MCF 10A (cell line): ENCODE data around the gene PRPF6. TPM values are rescaled to one million over a fixed set of nuclear protein-coding genes. Genes with fewer than 3 reads are reported as not detected.

Experiments
- BruUV-seq: library from RNA; stranded (reverse); fragments of 400-500 nt; replicated peaks from 2 replicates; lab custom pipeline; 2021; lab: Mats Ljungman, UMichigan
- CTCF ChIA-PET: fragments of 300-600 bp; sonication (Branson Sonifier 250); formaldehyde crosslinking; extraction: SDS; loops from one replicate; lab custom pipeline; 2021; ENCODE audit warnings: antibody characterized with exemption, inconsistent platforms; lab: Yijun Ruan, JAX
- POLR2A ChIA-PET: fragments of 300-600, 350-650 bp; sonication (Branson Sonifier 250); formaldehyde crosslinking; extraction: SDS; loops from one replicate; lab custom pipeline; 2020; ENCODE audit warnings: antibody characterized with exemption, inconsistent platforms; lab: Yijun Ruan, JAX
- DNase-seq: peaks from one replicate; pipeline ENCODE4 v3.0.0-alpha.2; 2018; ENCODE audit not compliant: unreplicated experiment
- H3K27ac Mint-ChIP-seq: one replicate; pipeline ENCODE4 v1.8.0; 2022; ENCODE audit warnings: mild to moderate bottlenecking, low read depth, mixed read lengths; ENCODE audit not compliant: unreplicated experiment
- H3K27me3 Mint-ChIP-seq: one replicate; pipeline ENCODE4 v1.8.0; 2022; ENCODE audit warnings: mixed read lengths; ENCODE audit not compliant: insufficient read depth, unreplicated experiment
- H3K36me3 Mint-ChIP-seq: one replicate; pipeline ENCODE4 v1.8.0; 2022; ENCODE audit warnings: mild to moderate bottlenecking, moderate library complexity, mixed read lengths; ENCODE audit not compliant: insufficient read depth, unreplicated experiment
- H3K4me1 Mint-ChIP-seq: one replicate; pipeline ENCODE4 v1.8.0; 2022; ENCODE audit warnings: mixed read lengths; ENCODE audit not compliant: insufficient read depth, unreplicated experiment
- H3K4me3 Mint-ChIP-seq: one replicate; pipeline ENCODE4 v1.8.0; 2022; ENCODE audit warnings: mild to moderate bottlenecking, moderate library complexity, mixed read lengths; ENCODE audit not compliant: unreplicated experiment
- H3K9me3 Mint-ChIP-seq: one replicate; pipeline ENCODE4 v1.8.0; 2022; ENCODE audit warnings: mixed read lengths; ENCODE audit not compliant: unreplicated experiment
- intact Hi-C: fragments of 100-400 bp; cut with micrococcal nuclease; formaldehyde crosslinking; loops from 2 replicates; pipeline ENCODE4 v1.14.1; 2022
- total RNA-seq: library from RNA; stranded (reverse); gene quantifications from 2 replicates; pipeline ENCODE4 v1.2.3, GENCODE V29; 2022
- TF ChIP-seq, protein P1 (sequence below): fragments of 200-600 bp; IDR thresholded peaks from one replicate; pipeline ENCODE4 v1.8.0; 2022; ENCODE audit warnings: antibody characterized with exemption, mild to moderate bottlenecking; ENCODE audit not compliant: unreplicated experiment

Gene PRPF6
- total RNA-seq, 1 experiment from 2014 or later, result 70.9 TPM

DNA sequence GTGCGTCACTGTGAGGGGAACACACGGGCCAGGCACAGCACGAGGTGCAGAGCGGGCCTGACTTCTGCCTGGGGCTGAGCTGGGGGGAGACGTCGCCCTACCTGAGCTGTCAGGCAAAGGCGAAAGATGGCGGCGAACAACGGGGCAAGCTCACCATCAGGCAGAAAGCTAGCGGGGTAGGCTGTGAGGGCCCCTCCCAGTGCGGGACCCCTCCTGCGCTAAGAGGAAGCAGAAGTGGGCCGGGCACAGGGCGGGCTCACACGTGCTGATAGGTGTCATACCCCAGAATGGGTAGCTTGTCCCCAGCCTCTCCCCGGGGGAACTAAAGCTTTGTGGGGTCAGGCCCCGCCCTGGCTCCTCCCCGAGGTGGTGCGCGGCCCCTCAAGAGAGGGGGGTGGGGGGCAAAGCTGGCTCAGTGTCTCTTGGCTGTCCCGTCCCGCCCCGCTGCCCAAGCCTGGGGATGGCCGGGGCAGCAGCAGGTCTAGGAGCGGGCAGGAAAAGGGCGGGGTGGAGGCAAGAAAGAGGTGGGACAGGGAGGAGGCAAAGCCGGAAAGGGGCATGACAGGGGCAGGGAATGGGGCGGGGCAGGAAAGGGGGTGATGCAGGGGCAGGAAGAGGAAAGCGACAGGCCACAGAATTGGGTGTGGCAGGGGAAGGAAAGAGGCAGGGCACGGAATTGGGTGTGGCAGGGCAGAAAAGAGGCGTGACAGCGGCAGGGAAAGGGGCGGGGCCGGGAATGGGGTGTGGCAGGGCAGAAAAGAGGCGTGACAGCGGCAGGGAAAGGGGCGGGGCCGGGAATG, 39.5 kb upstream of the PRPF6 start:
- CTCF ChIA-PET, result interaction anchor here (0.8 to 1.0 kb wide), 2 partner anchors 30 to 178 kb away, joined by 3 to 4 read pairs; no protein-coding TSS in a partner anchor

DNA sequence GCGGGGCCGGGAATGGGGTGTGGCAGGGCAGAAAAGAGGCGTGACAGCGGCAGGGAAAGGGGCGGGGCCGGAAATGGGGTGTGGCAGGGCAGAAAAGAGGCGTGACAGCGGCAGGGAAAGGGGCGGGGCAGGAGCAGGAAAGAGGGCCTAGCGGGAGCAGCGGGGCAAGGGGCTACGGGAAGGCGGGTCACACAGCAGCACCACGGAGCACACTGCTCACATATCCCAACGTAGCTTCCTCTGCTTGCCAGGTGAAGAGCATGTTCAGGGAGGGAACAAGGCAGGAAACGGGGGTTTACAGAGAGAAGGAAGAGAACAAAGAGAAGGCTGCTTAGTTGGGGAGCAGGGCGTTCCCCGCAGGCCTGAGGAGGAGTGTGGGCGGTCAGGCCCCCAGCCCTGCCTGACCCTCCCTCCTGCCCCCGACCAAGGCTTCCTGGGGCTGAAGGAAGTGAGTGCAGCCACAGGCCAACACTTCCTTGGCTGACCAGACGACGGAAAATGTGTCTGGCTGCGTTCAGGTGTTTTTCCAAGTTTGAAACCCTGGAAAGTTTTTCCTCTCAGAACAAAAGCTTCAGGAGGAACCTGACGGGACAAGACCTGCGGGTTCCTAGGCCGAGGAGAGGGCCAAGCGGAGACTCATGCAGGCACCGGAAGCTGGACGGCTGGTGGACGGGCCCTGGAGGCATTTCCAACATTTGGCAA, 38.5 kb upstream of the PRPF6 start:
- H3K36me3 Mint-ChIP-seq, result peaks cover 59% of the 10 kb centered on the region
- peak; percentile 27 for DNase-seq
- no peaks in the 10 kb centered on the region for H3K27me3 Mint-ChIP-seq
- intact Hi-C loops, result no loop called here
- TF ChIP-seq, protein P1, sequence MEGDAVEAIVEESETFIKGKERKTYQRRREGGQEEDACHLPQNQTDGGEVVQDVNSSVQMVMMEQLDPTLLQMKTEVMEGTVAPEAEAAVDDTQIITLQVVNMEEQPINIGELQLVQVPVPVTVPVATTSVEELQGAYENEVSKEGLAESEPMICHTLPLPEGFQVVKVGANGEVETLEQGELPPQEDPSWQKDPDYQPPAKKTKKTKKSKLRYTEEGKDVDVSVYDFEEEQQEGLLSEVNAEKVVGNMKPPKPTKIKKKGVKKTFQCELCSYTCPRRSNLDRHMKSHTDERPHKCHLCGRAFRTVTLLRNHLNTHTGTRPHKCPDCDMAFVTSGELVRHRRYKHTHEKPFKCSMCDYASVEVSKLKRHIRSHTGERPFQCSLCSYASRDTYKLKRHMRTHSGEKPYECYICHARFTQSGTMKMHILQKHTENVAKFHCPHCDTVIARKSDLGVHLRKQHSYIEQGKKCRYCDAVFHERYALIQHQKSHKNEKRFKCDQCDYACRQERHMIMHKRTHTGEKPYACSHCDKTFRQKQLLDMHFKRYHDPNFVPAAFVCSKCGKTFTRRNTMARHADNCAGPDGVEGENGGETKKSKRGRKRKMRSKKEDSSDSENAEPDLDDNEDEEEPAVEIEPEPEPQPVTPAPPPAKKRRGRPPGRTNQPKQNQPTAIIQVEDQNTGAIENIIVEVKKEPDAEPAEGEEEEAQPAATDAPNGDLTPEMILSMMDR, result no peak
- ChIA-PET POLR2A (interaction anchor here (1.8 kb wide), 1 partner anchor 77 kb away, joined by 7 read pairs; the partner anchor contains the start of gene TPD52L2), CTCF (no interaction called here)
- no peak overlapping the region for H3K27ac Mint-ChIP-seq
- BruUV-seq, result no TSS peak
- H3K4me1 Mint-ChIP-seq, result no peaks in the 10 kb centered on the region
- H3K9me3 Mint-ChIP-seq, result no peaks in the 10 kb centered on the region
- H3K4me3 Mint-ChIP-seq, result no peak overlapping the region

More for the DNA sequence above, 39.5 kb upstream of the PRPF6 start:
- H3K4me1 Mint-ChIP-seq, result no peaks in the 10 kb centered on the region
- H3K4me3 Mint-ChIP-seq, result no peak overlapping the region
- POLR2A ChIA-PET, result interaction anchor here (0.7 kb wide), 2 partner anchors 155 to 420 kb away, joined by 3 to 4 read pairs; no protein-coding TSS in a partner anchor
- H3K27ac Mint-ChIP-seq, result no peak overlapping the region
- intact Hi-C loops, result no loop called here
- H3K36me3 Mint-ChIP-seq, result peaks cover 69% of the 10 kb centered on the region
- TF ChIP-seq, protein P1, result no peak
- DNase-seq, result peak; percentile 74
- BruUV-seq, result no TSS peak
- H3K27me3 Mint-ChIP-seq, result no peaks in the 10 kb centered on the region
- H3K9me3 Mint-ChIP-seq, result no peaks in the 10 kb centered on the region

DNA sequence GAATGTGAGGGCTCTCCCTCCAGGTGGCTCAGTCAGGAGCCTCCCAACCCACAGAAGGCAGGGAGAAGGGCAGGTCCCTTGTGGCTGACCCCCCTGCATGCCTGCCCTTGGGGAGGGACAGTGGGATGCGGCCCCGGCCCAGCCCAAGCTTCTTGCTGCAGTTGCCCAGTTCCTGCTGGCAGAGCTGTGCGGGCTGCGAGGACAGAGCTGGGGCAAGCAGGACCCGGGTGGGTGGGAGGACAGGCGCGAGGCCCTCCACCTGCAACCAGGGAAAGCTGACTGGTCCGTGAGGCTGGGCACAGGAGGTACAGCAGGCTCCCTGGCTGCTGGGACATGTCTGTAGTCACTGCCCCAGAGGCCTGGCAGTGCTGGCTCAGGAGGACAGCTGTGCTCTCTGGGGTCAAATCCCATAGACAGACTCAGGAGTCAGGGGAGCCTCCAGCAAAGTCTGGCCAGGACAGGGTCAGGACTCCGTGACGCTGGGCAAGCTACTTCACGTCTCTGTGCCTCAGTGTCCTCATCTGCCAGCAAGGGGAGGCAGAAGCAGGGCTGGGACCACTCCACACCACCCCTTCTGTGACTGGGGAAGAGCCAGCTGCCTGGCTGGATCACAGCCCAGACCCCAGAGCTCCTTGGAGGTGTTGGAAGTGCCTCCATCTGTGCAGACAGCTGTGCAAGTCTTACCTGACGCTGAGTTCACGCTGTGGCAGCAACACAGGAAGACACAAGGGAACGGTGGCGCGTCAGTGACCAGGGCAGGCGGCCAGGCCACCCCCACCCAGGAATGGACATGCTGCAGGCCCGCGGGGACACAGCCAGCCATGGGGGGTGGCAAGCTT, 37.7 kb upstream of the PRPF6 start:
- no peak for DNase-seq
- ChIA-PET CTCF (no interaction called here), POLR2A (interaction anchor here (0.6 to 1.8 kb wide), 4 partner anchors 9 to 175 kb away, joined by 3 to 7 read pairs (median 4); partner anchors contain the start of genes TPD52L2 and UCKL1)
- Mint-ChIP-seq H3K9me3 (no peaks in the 10 kb centered on the region), H3K4me1 (no peaks in the 10 kb centered on the region), H3K27me3 (no peaks in the 10 kb centered on the region), H3K4me3 (no peak overlapping the region), H3K27ac (no peak overlapping the region), H3K36me3 (peaks cover 51% of the 10 kb centered on the region)
- intact Hi-C loops, result no loop called here
- TF ChIP-seq, protein P1, result no peak
- BruUV-seq, result no TSS peak
